ENCODE results near the gene MBLAC1.

The MBLAC1 gene

GRCh38 chr7:100156331-100157068, 29.7 kb downstream of the MBLAC1 start:
- no peak for TF ChIP-seq FOXK2 (IDR thresholded peaks at IDR 0.05)
- TF ChIP-seq SUZ12 (IDR thresholded peaks at IDR 0.05), result no peak
- TF ChIP-seq TARDBP (IDR thresholded peaks at IDR 0.05), result no peak
- TF ChIP-seq BHLHE40 (IDR thresholded peaks at IDR 0.05; ENCODE audit: borderline replicate concordance), result no peak
- TF ChIP-seq ARNT (IDR thresholded peaks at IDR 0.05), result no peak
- TF ChIP-seq HDGF (IDR thresholded peaks at IDR 0.05; ENCODE audit: borderline replicate concordance), result no peak
- TF ChIP-seq FOXA1 (IDR thresholded peaks at IDR 0.05), result no peak
- no peak for TF ChIP-seq CTBP1 (IDR thresholded peaks at IDR 0.05; ENCODE audit: borderline replicate concordance)
- TF ChIP-seq NFRKB (IDR thresholded peaks at IDR 0.05), result no peak
- no peak for TF ChIP-seq ELF4 (IDR thresholded peaks at IDR 0.05)
- ChIA-PET POLR2A (interaction anchor here (0.7 to 2.1 kb wide), 3 partner anchors 8 to 682 kb away, joined by 3 to 20 read pairs (median 4); partner anchors contain the start of genes GPC2 and LAMTOR4), CTCF (no interaction called here)
- DNase-seq (ENCODE audit: extremely low spot score), result no peak

- TF ChIP-seq BHLHE40 (IDR thresholded peaks at IDR 0.05; ENCODE audit: borderline replicate concordance), result no peak
- no peak for TF ChIP-seq NFRKB (IDR thresholded peaks at IDR 0.05)
- TF ChIP-seq FOXA1 (IDR thresholded peaks at IDR 0.05), result no peak
- no peak for TF ChIP-seq L3MBTL2 (conservative IDR thresholded peaks at IDR 0.05)
- TF ChIP-seq FOXM1 (IDR thresholded peaks at IDR 0.05; ENCODE audit: borderline replicate concordance), result no peak
- TF ChIP-seq ARNT (IDR thresholded peaks at IDR 0.05), result no peak
- TF ChIP-seq LEF1 (IDR thresholded peaks at IDR 0.05; ENCODE audit: borderline replicate concordance), result no peak
- no peak for TF ChIP-seq HDGF (IDR thresholded peaks at IDR 0.05; ENCODE audit: borderline replicate concordance)
- TF ChIP-seq SUZ12 (IDR thresholded peaks at IDR 0.05), result no peak
- no peak for TF ChIP-seq ZNF384 (IDR thresholded peaks at IDR 0.05)
- no peak for TF ChIP-seq CTBP1 (IDR thresholded peaks at IDR 0.05; ENCODE audit: borderline replicate concordance)
- no peak for TF ChIP-seq PKNOX1 (IDR thresholded peaks at IDR 0.05)
- TF ChIP-seq ELF4 (IDR thresholded peaks at IDR 0.05), result no peak
- no peak for TF ChIP-seq TARDBP (IDR thresholded peaks at IDR 0.05)
- TF ChIP-seq SP1 (IDR thresholded peaks at IDR 0.05), result no peak
- TF ChIP-seq FOXK2 (IDR thresholded peaks at IDR 0.05), result no peak
- ChIA-PET POLR2A (interaction anchor here (0.9 to 2.1 kb wide), 4 partner anchors 9 to 20 kb away, joined by 3 to 20 read pairs (median 4); partner anchors contain the start of genes GPC2 and LAMTOR4), CTCF (no interaction called here)
- no peak for DNase-seq (ENCODE audit: extremely low spot score)
These were observed 30.2 kb downstream of the MBLAC1 start for GRCh38 chr7:100157069-100157333.

GRCh38 chr7:100157334-100158228, 30.8 kb downstream of the MBLAC1 start:
- ChIA-PET POLR2A (interaction anchor here (0.9 to 2.1 kb wide), 3 partner anchors 9 to 19 kb away, joined by 3 to 20 read pairs (median 4); partner anchors contain the start of genes GPC2 and LAMTOR4), CTCF (no interaction called here)
- peak; percentile 50 for DNase-seq (ENCODE audit: extremely low spot score)
- TF ChIP-seq HDGF (IDR thresholded peaks at IDR 0.05; ENCODE audit: borderline replicate concordance) (0 out of 2 replicates have a peak, but pooled peaks have one; percentile 21), FOXM1 (IDR thresholded peaks at IDR 0.05; ENCODE audit: borderline replicate concordance) (peak; percentile 25; the same call in 1 of the 2 replicates), SUZ12 (IDR thresholded peaks at IDR 0.05) (no peak)

- DNase-seq (ENCODE audit: extremely low spot score), result peak; percentile 92
- TF ChIP-seq L3MBTL2 (conservative IDR thresholded peaks at IDR 0.05), result no peak
- TF ChIP-seq ELF4 (IDR thresholded peaks at IDR 0.05), result 0 out of 2 replicates have a peak, but pooled peaks have one; percentile 37
- CTCF ChIA-PET, result no interaction called here
- POLR2A ChIA-PET, result interaction anchor here (0.9 to 2.1 kb wide), 2 partner anchors 10 kb away, joined by 4 to 20 read pairs; partner anchors contain the start of gene LAMTOR4
These were observed 31.7 kb downstream of the MBLAC1 start, which contains the start of gene TRAPPC14 for GRCh38 chr7:100158229-100159098. TRAPPC14 (minus strand) TSS chr7:100158723; CDS start chr7:100158499, 224 bp downstream.

GRCh38 chr7:100159099-100159623, 32.4 kb downstream of the MBLAC1 start:
- TF ChIP-seq PKNOX1 (IDR thresholded peaks at IDR 0.05) (no peak), SUZ12 (IDR thresholded peaks at IDR 0.05) (no peak)
- ChIA-PET CTCF (no interaction called here), POLR2A (interaction anchor here (0.9 kb wide), 1 partner anchor 10 kb away, joined by 4 read pairs; the partner anchor contains the start of gene LAMTOR4)
- DNase-seq (ENCODE audit: extremely low spot score), result no peak

GRCh38 chr7:100160067-100160466, 33.3 kb downstream of the MBLAC1 start:
- TF ChIP-seq L3MBTL2 (conservative IDR thresholded peaks at IDR 0.05) (no peak), BHLHE40 (IDR thresholded peaks at IDR 0.05; ENCODE audit: borderline replicate concordance) (no peak), FOXM1 (IDR thresholded peaks at IDR 0.05; ENCODE audit: borderline replicate concordance) (no peak), NFRKB (IDR thresholded peaks at IDR 0.05) (no peak), TARDBP (IDR thresholded peaks at IDR 0.05) (no peak), FOXA1 (IDR thresholded peaks at IDR 0.05) (no peak), LEF1 (IDR thresholded peaks at IDR 0.05; ENCODE audit: borderline replicate concordance) (no peak), SP1 (IDR thresholded peaks at IDR 0.05) (no peak), HDGF (IDR thresholded peaks at IDR 0.05; ENCODE audit: borderline replicate concordance) (no peak), ARNT (IDR thresholded peaks at IDR 0.05) (no peak), CTBP1 (IDR thresholded peaks at IDR 0.05; ENCODE audit: borderline replicate concordance) (no peak), ELF4 (IDR thresholded peaks at IDR 0.05) (no peak), FOXK2 (IDR thresholded peaks at IDR 0.05) (no peak), SUZ12 (IDR thresholded peaks at IDR 0.05) (no peak), PKNOX1 (IDR thresholded peaks at IDR 0.05) (no peak), ZNF384 (IDR thresholded peaks at IDR 0.05) (no peak)
- CTCF ChIA-PET, result no interaction called here
- DNase-seq (ENCODE audit: extremely low spot score), result no peak
- POLR2A ChIA-PET, result no interaction called here

All from HEK293T (cell line).